Right lobe of liver (tissue), 6 donors: ENCODE data around the gene CD99. TPM values are rescaled to one million over a fixed set of nuclear protein-coding genes. Genes with fewer than 3 reads are reported as not detected.

Source experiments
- ATAC-seq, 4 donors: fragments of 200-7000 bp; cut with Tn5 transposase; one replicate each; pipeline ENCODE4 v1.9.1; 2020; ENCODE audit warnings: mild to moderate bottlenecking in 4 of 4, moderate library complexity in 4 of 4
- DNase-seq, 3 donors: peaks; one replicate each; pipeline ENCODE4 v3.0.0-alpha.2; 2020
- H3K27ac ChIP-seq, 3 donors: fragments of 200-600 bp; one replicate each; pipeline ENCODE4 v1.8.0; 2022
- H3K27me3 ChIP-seq, 2 donors: fragments of 200-600 bp; one replicate each; pipeline ENCODE4 v1.8.0; 2022
- H3K36me3 ChIP-seq, 4 donors: fragments of 200-600 bp; sonication (generic) in 1 of 4; one replicate each; pipeline versions ENCODE4 v1.5.1 to v1.8.0; 2017 to 2022; ENCODE audit warnings: control low read depth in 1 of 4
- H3K4me1 ChIP-seq, 4 donors: fragments of 200-600 bp; sonication (generic) in 1 of 4; one replicate each; pipeline versions ENCODE4 v1.5.1 to v1.8.0; 2017 to 2022; ENCODE audit warnings: control low read depth in 1 of 4
- H3K4me3 ChIP-seq, 3 donors: fragments of 200-600 bp; one replicate each; pipeline ENCODE4 v1.8.0; 2022
- H3K9me3 ChIP-seq, 4 donors: fragments of 200-600 bp; sonication (generic) in 1 of 4; one replicate each; pipeline versions ENCODE4 v1.5.1 to v1.8.0; 2017 to 2022; ENCODE audit warnings: control low read depth in 1 of 4
- POLR2A ChIP-seq: fragments of 450-650 bp; IDR thresholded peaks from one replicate; pipeline ENCODE4 v1.6.1; 2017; ENCODE audit warnings: antibody characterized with exemption, mild to moderate bottlenecking
- WGBS: methylation state at CpG from one replicate; pipeline ENCODE4 v1.1.6; 2018; ENCODE audit warnings: low coverage, low lambda C conversion rate; ENCODE audit not compliant: insufficient coverage; ENCODE audit errors: missing lambda C conversion rate; 5-methylcytosine and 5-hydroxymethylcytosine counted together
- intact Hi-C, 2 donors: fragments of 100-400 bp; cut with DNase I; formaldehyde crosslinking; loops; one replicate each; pipeline versions ENCODE4 v1.11.2 to v1.14.1; 2022
- long read RNA-seq: library from polyadenylated mRNA; unstranded; transcript quantifications from one replicate; pipeline ENCODE4 v2.0.0, GENCODE V29; 2019
- total RNA-seq, 6 experiments: library from RNA; depleted of rRNA in 2 of 6; stranded (reverse); fragments of >200 nt in 2 of 6; fragmentation: NEBNext Ultra II Directional in 3 of 6; extraction: Animal tissue kit (Norgen Biotek cat#: 25700) in 3 of 6; gene quantifications; one replicate each; pipeline versions ENCODE4 v1.1.0 to v1.2.4, GENCODE V29; 2016 to 2023
- TF ChIP-seq, protein P1 (sequence below), 4 donors: fragments of 200-600 bp in 3 of 4; fragments of 450-650 bp in 1 of 4; IDR thresholded peaks; one replicate each; pipeline versions ENCODE4 v1.5.1 to v1.8.0; 2016 to 2022; ENCODE audit warnings: antibody characterized with exemption in 4 of 4, mild to moderate bottlenecking in 2 of 4
- donor health status: DM: no; HTN: yes; CAD: no.
- donor health status: DM: no; HTN: no; CAD: no.
- donor health status: DM: no; HTN: no; CAD: no.
- donor health status: DM: no; HTN: yes; CAD: no.
- donor health status: DM: no; HTN: yes; CAD: no.

CD99 gene, protein sequence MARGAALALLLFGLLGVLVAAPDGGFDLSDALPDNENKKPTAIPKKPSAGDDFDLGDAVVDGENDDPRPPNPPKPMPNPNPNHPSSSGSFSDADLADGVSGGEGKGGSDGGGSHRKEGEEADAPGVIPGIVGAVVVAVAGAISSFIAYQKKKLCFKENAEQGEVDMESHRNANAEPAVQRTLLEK
- 100 to 1,000 TPM in 5 of 6 experiments, 10 to 100 TPM in 1; 88.5 to 139 (median 119) TPM for total RNA-seq
- long read RNA-seq, transcript CD99-205 (10 exons, 1,291 nt), result major isoform, 37 of 66 reads
- long read RNA-seq, partial matches to known transcripts, result 21 of 66 reads
- long read RNA-seq, other reads (novel, unspliced or antisense), result 1 of 66 reads

DNA sequence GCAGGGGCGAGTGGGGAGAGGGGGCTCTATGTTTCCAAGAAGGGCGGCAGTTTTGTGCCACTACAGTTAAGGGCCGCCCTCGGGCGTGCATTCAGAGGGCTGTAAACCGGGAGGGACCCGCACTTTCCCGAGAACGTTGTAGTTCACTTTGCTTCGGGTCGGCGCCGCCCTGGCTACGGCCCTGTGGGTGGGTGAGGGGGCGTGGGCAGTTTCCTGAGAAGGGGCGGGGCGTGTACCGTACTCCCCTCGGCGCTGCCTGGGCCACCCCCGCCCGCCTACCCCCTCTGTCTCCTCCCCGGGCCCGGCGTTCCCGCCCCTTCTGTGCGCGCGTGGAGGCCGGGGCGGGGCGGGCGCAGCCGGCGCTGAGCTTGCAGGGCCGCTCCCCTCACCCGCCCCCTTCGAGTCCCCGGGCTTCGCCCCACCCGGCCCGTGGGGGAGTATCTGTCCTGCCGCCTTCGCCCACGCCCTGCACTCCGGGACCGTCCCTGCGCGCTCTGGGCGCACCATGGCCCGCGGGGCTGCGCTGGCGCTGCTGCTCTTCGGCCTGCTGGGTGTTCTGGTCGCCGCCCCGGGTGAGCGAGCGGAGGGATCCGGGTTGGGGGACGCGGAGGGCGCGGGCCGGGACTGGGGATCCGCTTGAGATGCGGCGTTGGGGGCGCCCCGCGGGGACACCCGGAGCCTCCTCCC is at the start of gene CD99:
TSS of gene CD99 (plus strand) at position 440 of the 687 bp plus-strand sequence. CDS start at position 506, 66 bp downstream.
- TF ChIP-seq, protein P1, sequence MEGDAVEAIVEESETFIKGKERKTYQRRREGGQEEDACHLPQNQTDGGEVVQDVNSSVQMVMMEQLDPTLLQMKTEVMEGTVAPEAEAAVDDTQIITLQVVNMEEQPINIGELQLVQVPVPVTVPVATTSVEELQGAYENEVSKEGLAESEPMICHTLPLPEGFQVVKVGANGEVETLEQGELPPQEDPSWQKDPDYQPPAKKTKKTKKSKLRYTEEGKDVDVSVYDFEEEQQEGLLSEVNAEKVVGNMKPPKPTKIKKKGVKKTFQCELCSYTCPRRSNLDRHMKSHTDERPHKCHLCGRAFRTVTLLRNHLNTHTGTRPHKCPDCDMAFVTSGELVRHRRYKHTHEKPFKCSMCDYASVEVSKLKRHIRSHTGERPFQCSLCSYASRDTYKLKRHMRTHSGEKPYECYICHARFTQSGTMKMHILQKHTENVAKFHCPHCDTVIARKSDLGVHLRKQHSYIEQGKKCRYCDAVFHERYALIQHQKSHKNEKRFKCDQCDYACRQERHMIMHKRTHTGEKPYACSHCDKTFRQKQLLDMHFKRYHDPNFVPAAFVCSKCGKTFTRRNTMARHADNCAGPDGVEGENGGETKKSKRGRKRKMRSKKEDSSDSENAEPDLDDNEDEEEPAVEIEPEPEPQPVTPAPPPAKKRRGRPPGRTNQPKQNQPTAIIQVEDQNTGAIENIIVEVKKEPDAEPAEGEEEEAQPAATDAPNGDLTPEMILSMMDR (IDR thresholded peaks at IDR 0.05), result no peak
- peak; percentile 43 for TF ChIP-seq POLR2A
- Histone ChIP-seq H3K27me3 (no peaks in the 10 kb centered on the region), H3K36me3 (no peaks in the 10 kb centered on the region), H3K9me3 (no peaks in the 10 kb centered on the region), H3K27ac (peak within 1 kb of the TSS; percentile 48 to 76 (median 63)), H3K4me1 (peaks cover 0 to 5% (median 0%) of the 10 kb centered on the region in 4 donors), H3K4me3 (peak within 1 kb of the TSS; percentile 83 to 99 (median 97))
- peak; percentile 94 to 98 (median 96) for ATAC-seq
- DNase-seq, result peak; percentile 95 to 97 (median 96)
- no CpG with 5 or more reads among the region's 73 CpGs for WGBS
- intact Hi-C loops, result no loop called here

DNA sequence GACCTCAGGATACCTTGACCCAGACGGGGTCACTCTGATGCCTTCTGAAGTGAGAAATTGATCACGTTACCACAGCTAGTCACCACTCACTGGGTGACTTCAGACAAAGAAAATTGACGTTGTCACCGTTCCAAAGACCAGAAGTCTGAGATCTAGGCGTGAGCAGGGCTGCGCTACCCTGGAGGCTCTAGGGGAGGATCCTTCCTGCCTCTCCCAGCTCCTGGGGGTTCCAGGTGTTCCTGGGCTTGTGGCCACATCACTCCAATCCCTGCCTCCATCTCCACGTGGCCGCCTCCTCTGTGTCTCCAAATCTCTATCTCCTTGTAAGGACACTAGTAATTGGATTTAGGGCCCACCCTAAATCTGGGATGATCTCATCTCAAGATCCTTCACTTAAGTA is 48.9 kb upstream of the CD99 start:
- H3K9me3 ChIP-seq, result no peaks in the 10 kb centered on the region
- DNase-seq (no peak), ATAC-seq (no peak)
- H3K4me1 ChIP-seq, result no peaks in the 10 kb centered on the region
- H3K27me3 ChIP-seq, result no peaks in the 10 kb centered on the region
- H3K27ac ChIP-seq, result no peak overlapping the region
- H3K4me3 ChIP-seq, result no peak overlapping the region
- TF ChIP-seq, protein P1 (IDR thresholded peaks at IDR 0.05), result no peak
- no peak for TF ChIP-seq POLR2A
- H3K36me3 ChIP-seq, result no peaks in the 10 kb centered on the region
- whole genome bisulfite sequencing, result 91% methylated on average over 4 of the region's 8 CpGs
- intact Hi-C loops, result loop anchor here in 1 of 2 donors (10.0 kb wide), 1 partner anchor 163 kb away; no protein-coding TSS in a partner anchor

DNA sequence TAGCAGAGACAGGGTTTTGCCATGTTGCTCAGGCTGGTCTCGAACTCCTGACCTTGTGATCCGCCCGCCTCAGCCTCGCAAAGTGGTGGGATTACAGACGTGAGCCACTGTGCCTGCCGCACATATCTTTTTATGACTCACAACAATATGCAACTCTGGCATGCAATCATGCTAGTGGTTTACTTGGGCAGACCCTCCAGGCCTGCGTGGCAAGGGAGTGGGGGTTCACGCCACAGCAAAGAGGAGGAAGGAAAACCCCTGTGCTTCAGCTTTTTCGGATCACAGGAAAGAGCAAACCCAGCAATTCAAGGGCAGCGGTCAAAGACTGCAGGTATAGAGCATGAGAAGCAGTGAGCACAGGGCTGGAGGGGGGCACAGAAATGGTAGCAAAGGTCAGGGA is 48.3 kb upstream of the CD99 start:
- 79% methylated on average over 9 of the region's 10 CpGs for WGBS
- DNase-seq (no peak), ATAC-seq (no peak)
- TF ChIP-seq, protein P1 (IDR thresholded peaks at IDR 0.05), result no peak
- TF ChIP-seq POLR2A, result no peak
- Histone ChIP-seq H3K36me3 (no peaks in the 10 kb centered on the region), H3K27ac (no peak overlapping the region), H3K9me3 (no peaks in the 10 kb centered on the region), H3K4me3 (no peak overlapping the region), H3K4me1 (no peaks in the 10 kb centered on the region), H3K27me3 (no peaks in the 10 kb centered on the region)
- intact Hi-C loops, result loop anchor here in 1 of 2 donors (10.0 kb wide), 1 partner anchor 162 kb away; no protein-coding TSS in a partner anchor

DNA sequence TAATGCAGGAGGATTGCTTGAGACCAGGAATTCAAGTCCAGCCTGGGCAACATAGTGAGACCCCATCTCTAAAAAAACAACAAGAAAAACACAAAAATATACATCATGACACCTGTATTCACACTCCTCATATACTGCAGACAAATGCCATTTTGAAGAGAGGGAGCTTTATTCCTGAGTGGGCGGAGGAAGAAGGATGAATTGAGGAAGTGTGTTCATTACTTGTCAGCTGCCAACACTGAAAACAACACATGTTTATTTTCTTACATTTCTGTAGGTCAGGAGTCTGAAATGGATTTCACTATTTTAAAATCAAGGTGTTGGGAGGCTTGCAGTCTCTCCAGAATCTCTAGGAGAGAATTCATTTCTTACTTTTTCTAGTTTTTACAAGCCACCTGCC is 47.2 kb upstream of the CD99 start:
- Histone ChIP-seq H3K9me3 (no peaks in the 10 kb centered on the region), H3K4me3 (no peak overlapping the region), H3K4me1 (no peaks in the 10 kb centered on the region), H3K27ac (no peak overlapping the region), H3K36me3 (no peaks in the 10 kb centered on the region), H3K27me3 (no peaks in the 10 kb centered on the region)
- no peak for ATAC-seq
- 87% methylated on average over 1 of the region's 1 CpG for WGBS
- no peak for DNase-seq
- no peak for TF ChIP-seq POLR2A
- TF ChIP-seq, protein P1 (IDR thresholded peaks at IDR 0.05), result no peak
- intact Hi-C loops, result loop anchor here in 1 of 2 donors (10.0 kb wide), 1 partner anchor 161 kb away; no protein-coding TSS in a partner anchor
